Measurements from ENCODE around the gene NGRN.

NGRN gene

DNA sequence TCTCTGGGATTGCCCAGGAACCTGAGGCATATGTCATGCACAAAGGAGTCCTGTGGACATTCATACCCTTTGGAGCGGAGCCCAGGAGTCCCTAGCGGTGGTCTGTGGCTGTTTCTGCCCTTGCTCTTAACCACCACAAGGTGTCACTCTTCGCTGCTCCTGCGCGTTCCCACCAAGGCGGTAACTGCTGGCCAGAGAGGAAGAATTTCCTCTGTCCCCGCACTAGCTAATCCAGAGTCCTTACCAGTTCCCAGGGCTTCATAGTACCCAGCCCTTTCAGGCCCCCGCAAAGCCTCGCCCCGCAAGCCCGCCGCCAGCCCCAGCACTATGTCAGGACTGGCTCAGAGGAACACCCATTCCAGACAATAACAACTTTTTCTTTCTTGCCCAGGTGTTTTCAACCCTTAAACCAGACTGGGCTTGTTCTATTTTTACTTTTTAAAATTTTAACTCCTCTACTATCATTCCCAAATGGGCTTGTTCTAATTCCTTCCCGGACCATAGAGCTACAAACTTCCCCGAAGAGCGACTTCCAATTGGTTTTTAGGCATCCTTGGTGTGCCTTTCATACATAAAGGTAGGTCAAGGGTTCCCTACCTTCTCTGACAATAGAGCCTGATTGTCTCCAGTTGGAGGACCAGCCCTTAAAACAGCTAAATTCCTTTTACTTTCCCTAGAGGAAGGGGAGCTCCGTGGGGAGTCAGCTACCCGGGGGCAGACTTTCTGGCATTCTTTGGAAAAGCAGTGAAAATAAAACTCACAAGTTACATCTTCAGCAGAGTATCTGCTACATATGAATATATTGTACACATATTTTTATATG lies 54.8 kb downstream of the NGRN start:
- peak; percentile 43 for DNase-seq (ENCODE audit: low read depth)
- TF ChIP-seq, protein P1, sequence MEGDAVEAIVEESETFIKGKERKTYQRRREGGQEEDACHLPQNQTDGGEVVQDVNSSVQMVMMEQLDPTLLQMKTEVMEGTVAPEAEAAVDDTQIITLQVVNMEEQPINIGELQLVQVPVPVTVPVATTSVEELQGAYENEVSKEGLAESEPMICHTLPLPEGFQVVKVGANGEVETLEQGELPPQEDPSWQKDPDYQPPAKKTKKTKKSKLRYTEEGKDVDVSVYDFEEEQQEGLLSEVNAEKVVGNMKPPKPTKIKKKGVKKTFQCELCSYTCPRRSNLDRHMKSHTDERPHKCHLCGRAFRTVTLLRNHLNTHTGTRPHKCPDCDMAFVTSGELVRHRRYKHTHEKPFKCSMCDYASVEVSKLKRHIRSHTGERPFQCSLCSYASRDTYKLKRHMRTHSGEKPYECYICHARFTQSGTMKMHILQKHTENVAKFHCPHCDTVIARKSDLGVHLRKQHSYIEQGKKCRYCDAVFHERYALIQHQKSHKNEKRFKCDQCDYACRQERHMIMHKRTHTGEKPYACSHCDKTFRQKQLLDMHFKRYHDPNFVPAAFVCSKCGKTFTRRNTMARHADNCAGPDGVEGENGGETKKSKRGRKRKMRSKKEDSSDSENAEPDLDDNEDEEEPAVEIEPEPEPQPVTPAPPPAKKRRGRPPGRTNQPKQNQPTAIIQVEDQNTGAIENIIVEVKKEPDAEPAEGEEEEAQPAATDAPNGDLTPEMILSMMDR (IDR thresholded peaks at IDR 0.05; ENCODE audit: low read depth, low read length, missing control alignments): peak; percentile 98
- no peak overlapping the region for H3K4me3 ChIP-seq (ENCODE audit: low read depth, low read length)

DNA sequence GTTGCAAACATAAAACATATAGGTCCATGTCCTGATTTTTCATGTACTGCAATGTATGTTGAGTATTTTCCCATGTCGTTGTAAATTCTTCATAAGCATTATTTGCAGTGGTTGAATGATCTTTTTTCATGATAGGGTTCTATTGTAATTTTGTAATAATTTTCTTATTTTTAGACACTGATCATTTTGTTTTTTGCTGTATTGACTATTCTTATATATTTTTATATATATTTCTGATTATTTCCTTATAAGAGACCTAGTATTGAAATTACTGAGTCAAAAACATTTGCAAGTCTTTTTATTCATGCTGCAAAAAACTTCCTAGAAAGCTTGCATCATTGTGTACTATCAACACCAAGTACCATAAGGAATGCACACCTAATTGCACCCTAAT lies 55.4 kb downstream of the NGRN start:
- no peak overlapping the region for H3K4me3 ChIP-seq (ENCODE audit: low read depth, low read length)
- TF ChIP-seq, protein P1 (IDR thresholded peaks at IDR 0.05; ENCODE audit: low read depth, low read length, missing control alignments): no peak
- DNase-seq (ENCODE audit: low read depth): no peak

Data from GM12864 (cell line).